IMR-90 (cell line): Measurements from ENCODE around the gene MYH11. TPM values are rescaled to one million over a fixed set of nuclear protein-coding genes. Genes with fewer than 3 reads are reported as not detected.

Source experiments
- ATAC-seq: fragments of 200-7000 bp; cut with Tn5 transposase; 2 replicates; pipeline ENCODE4 v1.9.1; 2020; ENCODE audit warnings: low read depth, mild to moderate bottlenecking, moderate library complexity
- BruUV-seq: library from RNA; stranded (reverse); fragments of 400-500 nt; replicated peaks from 2 replicates; lab custom pipeline; 2021; lab: Mats Ljungman, UMichigan
- CTCF ChIA-PET: fragments of 300-600 bp; formaldehyde crosslinking; extraction: SDS; loops from one replicate; lab custom pipeline; 2021; ENCODE audit warnings: antibody characterized with exemption; lab: Yijun Ruan, JAX
- POLR2A ChIA-PET: fragments of 300-600 bp; sonication (Branson Sonifier 250); formaldehyde crosslinking; loops from one replicate; lab custom pipeline; 2022; ENCODE audit warnings: antibody characterized with exemption; ENCODE audit not compliant: unreplicated experiment; lab: Charles Lee
- DNase-seq: peaks from one replicate; pipeline ENCODE4 v3.0.0; 2013
- H2AFZ ChIP-seq: replicated peaks from 2 replicates; pipeline ENCODE3; 2013; ENCODE audit warnings: low read length, mild to moderate bottlenecking; ENCODE audit not compliant: poor library complexity
- H2AK5ac ChIP-seq: 2 replicates; pipeline ENCODE4 v1.6.1; 2013; ENCODE audit warnings: low read depth, low read length, inconsistent platforms
- H2AK9ac ChIP-seq: replicated peaks from 2 replicates; pipeline ENCODE3; 2013; ENCODE audit warnings: mild to moderate bottlenecking, low read depth, low read length, moderate library complexity; ENCODE audit not compliant: poor library complexity
- H2BK120ac ChIP-seq: 2 replicates; pipeline ENCODE4 v1.6.1; 2013; ENCODE audit warnings: low read depth, low read length, inconsistent platforms
- H2BK15ac ChIP-seq: 3 replicates; pipeline ENCODE4 v1.6.1; 2013; ENCODE audit warnings: low read depth, low read length, inconsistent platforms
- H2BK20ac ChIP-seq: 2 replicates; pipeline ENCODE4 v1.6.1; 2013; ENCODE audit warnings: low read depth, mild to moderate bottlenecking, inconsistent platforms, low read length, moderate library complexity
- H2BK5ac ChIP-seq: 2 replicates; pipeline ENCODE4 v1.6.1; 2013; ENCODE audit warnings: mild to moderate bottlenecking, low read depth, low read length, inconsistent platforms; ENCODE audit not compliant: poor library complexity, severe bottlenecking
- H3K14ac ChIP-seq: replicated peaks from 2 replicates; pipeline ENCODE4 v1.6.1; 2013; ENCODE audit warnings: low read depth, low read length, inconsistent platforms
- H3K18ac ChIP-seq: 2 replicates; pipeline ENCODE4 v1.6.1; 2013; ENCODE audit warnings: low read depth, low read length, control low read depth
- H3K23ac ChIP-seq: 2 replicates; pipeline ENCODE4 v1.6.1; 2013; ENCODE audit warnings: low read depth, low read length, inconsistent platforms
- H3K27ac ChIP-seq: 2 replicates; pipeline ENCODE4 v1.5.1; 2013; ENCODE audit warnings: mild to moderate bottlenecking, control low read depth, low read length; ENCODE audit not compliant: insufficient read depth
- H3K27me3 ChIP-seq: 2 replicates; pipeline ENCODE4 v1.6.1; 2013; ENCODE audit warnings: low read length; ENCODE audit not compliant: control insufficient read depth, insufficient read depth
- H3K36me3 ChIP-seq: 2 replicates; pipeline ENCODE4 v1.6.1; 2013; ENCODE audit warnings: low read length, mixed read lengths; ENCODE audit not compliant: control insufficient read depth, insufficient read depth
- H3K4ac ChIP-seq: 2 replicates; pipeline ENCODE4 v1.6.1; 2013; ENCODE audit warnings: low read depth, low read length, inconsistent platforms
- H3K4me1 ChIP-seq: 2 replicates; pipeline ENCODE4 v1.6.1; 2013; ENCODE audit warnings: low read length, mixed read lengths; ENCODE audit not compliant: control insufficient read depth, insufficient read depth
- H3K4me2 ChIP-seq: 2 replicates; pipeline ENCODE4 v1.6.1; 2013; ENCODE audit warnings: low read depth, mild to moderate bottlenecking, control low read depth, low read length, moderate library complexity
- H3K4me3 ChIP-seq: 2 replicates; pipeline ENCODE4 v1.5.1; 2013; ENCODE audit warnings: low read depth, mild to moderate bottlenecking, control low read depth, low read length, moderate library complexity; ENCODE audit not compliant: insufficient read depth
- H3K56ac ChIP-seq: 2 replicates; pipeline ENCODE4 v1.6.1; 2013; ENCODE audit warnings: low read length, inconsistent platforms; ENCODE audit not compliant: insufficient read depth; ENCODE audit errors: extremely low read depth
- H3K79me1 ChIP-seq, 2 experiments: 2 replicates each; pipeline ENCODE4 v1.6.1; 2013; ENCODE audit warnings: low read length in 2 of 2, inconsistent platforms in 1 of 2, low read depth in 1 of 2
- H3K9ac ChIP-seq: 2 replicates; pipeline ENCODE4 v1.6.1; 2013; ENCODE audit warnings: low read depth, low read length, control low read depth
- H3K9me1 ChIP-seq: 2 replicates; pipeline ENCODE4 v1.6.1; 2013; ENCODE audit warnings: low read length, inconsistent platforms; ENCODE audit not compliant: insufficient read depth
- H3K9me3 ChIP-seq: 2 replicates; pipeline ENCODE4 v1.6.1; 2013; ENCODE audit warnings: low read length; ENCODE audit not compliant: control insufficient read depth, insufficient read depth
- H4K20me1 ChIP-seq: 2 replicates; pipeline ENCODE4 v1.6.1; 2013; ENCODE audit warnings: low read length, inconsistent platforms; ENCODE audit not compliant: insufficient read depth
- H4K5ac ChIP-seq: 2 replicates; pipeline ENCODE4 v1.6.1; 2013; ENCODE audit warnings: mild to moderate bottlenecking, low read depth, low read length, control low read depth
- H4K8ac ChIP-seq, 2 experiments: 2 replicates each; pipeline ENCODE4 v1.6.1; 2013; ENCODE audit warnings: low read depth in 2 of 2, low read length in 2 of 2, control low read depth in 1 of 2, inconsistent platforms in 1 of 2
- H4K91ac ChIP-seq: 2 replicates; pipeline ENCODE4 v1.6.1; 2013; ENCODE audit warnings: low read depth, low read length, inconsistent platforms; ENCODE audit not compliant: insufficient read depth
- CHD1 ChIP-seq: IDR thresholded peaks from 2 replicates; pipeline ENCODE4 v1.6.1; 2012; ENCODE audit warnings: low read depth, low read length, improper control_type of control experiment
- CTCF ChIP-seq: conservative IDR thresholded peaks from 2 replicates; pipeline ENCODE4 v1.5.1; 2012; ENCODE audit warnings: mild to moderate bottlenecking, low read depth, low read length, improper control_type of control experiment
- ELK1 ChIP-seq: fragments of 150-350 bp; IDR thresholded peaks from 2 replicates; pipeline ENCODE4 v1.6.1; 2016; ENCODE audit warnings: low read depth, mild to moderate bottlenecking, low read length, moderate library complexity, borderline replicate concordance
- FOS ChIP-seq: fragments of 150-350 bp; IDR thresholded peaks from 2 replicates; pipeline ENCODE4 v1.6.1; 2016; ENCODE audit warnings: low read depth, low read length
- MAFK ChIP-seq: IDR thresholded peaks from 2 replicates; pipeline ENCODE4 v1.6.1; 2012; ENCODE audit warnings: low read depth, low read length, improper control_type of control experiment
- MAZ ChIP-seq: IDR thresholded peaks from 2 replicates; pipeline ENCODE4 v1.6.1; 2012; ENCODE audit warnings: low read depth, mild to moderate bottlenecking, low read length, improper control_type of control experiment, moderate library complexity, borderline replicate concordance
- MXI1 ChIP-seq: IDR thresholded peaks from 2 replicates; pipeline ENCODE4 v1.6.1; 2012; ENCODE audit warnings: low read depth, mild to moderate bottlenecking, low read length, moderate library complexity, borderline replicate concordance
- NFE2L2 ChIP-seq: fragments of 150-350 bp; IDR thresholded peaks from 2 replicates; pipeline ENCODE4 v1.6.1; 2016; ENCODE audit warnings: low read depth, mild to moderate bottlenecking, low read length
- POLR2A ChIP-seq: IDR thresholded peaks from 2 replicates; pipeline ENCODE4 v1.6.1; 2012; ENCODE audit warnings: mild to moderate bottlenecking, low read depth, low read length
- RAD21 ChIP-seq: IDR thresholded peaks from 2 replicates; pipeline ENCODE4 v1.6.1; 2012; ENCODE audit warnings: low read length, improper control_type of control experiment
- RCOR1 ChIP-seq: IDR thresholded peaks from 2 replicates; pipeline ENCODE4 v1.6.1; 2012; ENCODE audit warnings: mild to moderate bottlenecking, low read length, improper control_type of control experiment; ENCODE audit not compliant: insufficient replicate concordance
- RFX5 ChIP-seq: IDR thresholded peaks from 2 replicates; pipeline ENCODE4 v1.8.0; 2012; ENCODE audit warnings: low read depth, mild to moderate bottlenecking, low read length, moderate library complexity
- SMC3 ChIP-seq: fragments of 150-350 bp; IDR thresholded peaks from 2 replicates; pipeline ENCODE4 v1.6.1; 2016; ENCODE audit warnings: low read depth, mild to moderate bottlenecking, antibody characterized with exemption, low read length, moderate library complexity
- WGBS, 2 experiments: methylation state at CpG; one replicate each; pipeline versions ENCODE4 v1.1.5 to v1.1.7; 2013; ENCODE audit warnings: missing lambda C conversion rate in 2 of 2; ENCODE audit not compliant: insufficient read length in 1 of 2; ENCODE audit errors: extremely low coverage in 2 of 2; 5-methylcytosine and 5-hydroxymethylcytosine counted together
- dilution Hi-C: fragments of 300-500 bp; cut with HindIII; formaldehyde crosslinking; loops from one replicate; pipeline ENCODE4 v1.14.3; 2018; ENCODE audit warnings: low sequenced_read_pairs; ENCODE audit not compliant: unreplicated experiment
- in situ Hi-C: fragments of 300-500 bp; cut with MboI; formaldehyde crosslinking; loops from 3 replicates; pipeline ENCODE4 v1.14.3; 2019; ENCODE audit warnings: low sequenced_read_pairs, inconsistent platforms, mixed read lengths
- intact Hi-C: fragments of 100-400 bp; cut with micrococcal nuclease; formaldehyde crosslinking; loops from 2 replicates; pipeline ENCODE4 v1.10.0; 2022
- polyA plus RNA-seq, 3 experiments: library from polyadenylated mRNA; depleted of rRNA; stranded (reverse); fragments of >200 nt; gene quantifications; 2 replicates each; pipeline ENCODE4 v1.2.3, GENCODE V29; 2012; ENCODE audit warnings: low replicate concordance in 1 of 3
- total RNA-seq: library from RNA; depleted of rRNA; stranded (reverse); fragments of >200 nt; gene quantifications from 2 replicates; pipeline ENCODE4 v1.2.3, GENCODE V29; 2012

The MYH11 gene
- total and polyA plus RNA-seq, 2 of the 4 experiments (the other 2 are of a cell fraction): under 0.01 to 0.12 TPM

GRCh38 chr16:15705064-15705565 lies 151.7 kb downstream of the MYH11 start:
- POLR2A ChIA-PET: no interaction called here
- no peak overlapping the region for H3K4me2 ChIP-seq

More at GRCh38 chr16:15705064-15705565, 151.7 kb downstream of the MYH11 start:
- Histone ChIP-seq H3K9ac (no peak overlapping the region), H2BK15ac (no peak overlapping the region), H2AFZ (no peak overlapping the region), H3K27me3 (no peaks in the 10 kb centered on the region), H2BK120ac (no peak overlapping the region), H3K56ac (no peak overlapping the region), H3K4me1 (peaks cover 8% of the 10 kb centered on the region), H3K14ac (no peak overlapping the region), H4K5ac (no peak overlapping the region), H3K36me3 (peaks cover 14% of the 10 kb centered on the region), H3K9me1 (peaks cover 14% of the 10 kb centered on the region), H3K4ac (no peak overlapping the region), H3K4me3 (no peak overlapping the region), H2AK9ac (no peak overlapping the region), H4K8ac (no peak overlapping the region), H3K18ac (no peak overlapping the region), H4K20me1 (peaks cover 3% of the 10 kb centered on the region; the same call in 1 of the 2 replicates), H2BK5ac (no peak overlapping the region), H3K27ac (no peak overlapping the region), H2BK20ac (no peak overlapping the region), H2AK5ac (no peak overlapping the region), H3K9me3 (no peaks in the 10 kb centered on the region), H4K91ac (no peak overlapping the region), H3K23ac (no peak overlapping the region), H3K79me1 (peaks cover 4 to 30% of the 10 kb centered on the region in 2 experiments; a peak in 3 of 4 replicates)
- in situ Hi-C loops (no loop called here), intact Hi-C loops (loop anchor here (10.0 kb wide), 2 partner anchors 280 to 490 kb away; no protein-coding TSS in a partner anchor), dilution Hi-C loops (no loop called here)
- CTCF ChIA-PET: no interaction called here
- BruUV-seq: no TSS peak
- ATAC-seq: no peak
- DNase-seq: no peak
- no peak for TF ChIP-seq FOS
- no peak for TF ChIP-seq POLR2A
- no peak for TF ChIP-seq SMC3
- TF ChIP-seq MXI1: no peak
- no peak for TF ChIP-seq RAD21
- no peak for TF ChIP-seq NFE2L2
- TF ChIP-seq CHD1: no peak
- TF ChIP-seq RCOR1: no peak
- TF ChIP-seq ELK1: no peak
- no peak for TF ChIP-seq CTCF
- no peak for TF ChIP-seq MAFK
- no peak for TF ChIP-seq RFX5
- no peak for TF ChIP-seq MAZ
- 60% methylated on average over 1 of the region's 8 CpGs; no CpG with 5 or more reads in 1 of the 2 experiments for WGBS, 2 experiments
